HG03064 (cell line): ENCODE measurements around the gene PDE4D.
"Not testable (repeated sequence)": the region's sequence is repeated elsewhere in the genome, so short reads cannot be mapped to it uniquely, and the experiment has no call there.

Source experiments
- ATAC-seq: cut with Tn5 transposase; IDR thresholded peaks from one replicate; pipeline ENCODE4 v1.9.1; 2021; ENCODE audit warnings: low read depth; ENCODE audit not compliant: unreplicated experiment

Gene PDE4D

GRCh38 chr5:59019078-59019477 is 874.4 kb downstream of the PDE4D start:
- ATAC-seq: no peak

- no peak for ATAC-seq
Measured at GRCh38 chr5:59016925-59017324, 876.6 kb downstream of the PDE4D start.

- ATAC-seq: no peak
Measured at GRCh38 chr5:59008816-59009473, 884.6 kb downstream of the PDE4D start.

GRCh38 chr5:59007460-59008063 is 886.0 kb downstream of the PDE4D start:
- no peak for ATAC-seq

- ATAC-seq: no peak
Measured at GRCh38 chr5:59005934-59006701, 887.4 kb downstream of the PDE4D start.

GRCh38 chr5:59003641-59004040 is 889.9 kb downstream of the PDE4D start:
- no peak for ATAC-seq

GRCh38 chr5:59003124-59003523 is 890.4 kb downstream of the PDE4D start:
- ATAC-seq: no peak

GRCh38 chr5:59002162-59002825 is 891.2 kb downstream of the PDE4D start:
- no peak for ATAC-seq

- no peak for ATAC-seq
Measured at GRCh38 chr5:59001716-59002115, 891.8 kb downstream of the PDE4D start.

GRCh38 chr5:59001154-59001553 is 892.4 kb downstream of the PDE4D start:
- no peak for ATAC-seq

- no peak for ATAC-seq
Measured at GRCh38 chr5:59000211-59000610, 893.3 kb downstream of the PDE4D start.

- no peak for ATAC-seq
Measured at GRCh38 chr5:58999804-59000203, 893.7 kb downstream of the PDE4D start.

GRCh38 chr5:58998544-58998943 is 895.0 kb downstream of the PDE4D start:
- ATAC-seq: no peak

GRCh38 chr5:58995779-58996178 is 897.7 kb downstream of the PDE4D start:
- not testable (repeated sequence) for ATAC-seq

GRCh38 chr5:58993461-58993860 is 900.1 kb downstream of the PDE4D start:
- ATAC-seq: no peak

- ATAC-seq: no peak
Measured at GRCh38 chr5:58988938-58989337, 904.6 kb downstream of the PDE4D start.

- no peak for ATAC-seq
Measured at GRCh38 chr5:58987193-58987592, 906.3 kb downstream of the PDE4D start.

GRCh38 chr5:58986281-58986680 is 907.2 kb downstream of the PDE4D start:
- no peak for ATAC-seq

- no peak for ATAC-seq
Measured at GRCh38 chr5:58985759-58986158, 907.8 kb downstream of the PDE4D start.

GRCh38 chr5:58985311-58985710 is 908.2 kb downstream of the PDE4D start:
- no peak for ATAC-seq
